K562 (cell line): Measurements from ENCODE around the gene TFPI. TPM values are rescaled to one million over a fixed set of nuclear protein-coding genes. Genes with fewer than 3 reads are reported as not detected.

Experiments
- CC2D1A ChIP-seq: fragments of 450-650 bp; IDR thresholded peaks from 2 replicates; pipeline ENCODE4 v1.6.1; 2017; ENCODE audit warnings: mild to moderate bottlenecking
- CREB1 ChIP-seq, 2 experiments: sonication (generic) in 1 of 2; formaldehyde crosslinking in 1 of 2; IDR thresholded peaks; 2 replicates each; pipeline versions ENCODE4 v1.6.1 to v1.8.0; 2012 to 2022; ENCODE audit warnings: inconsistent platforms in 1 of 2, mild to moderate bottlenecking in 1 of 2, missing genetic modification reagents in 1 of 2, moderate library complexity in 1 of 2
- DMBX1 ChIP-seq: fragments of 250-450 bp; sonication (Bioruptor Pico); IDR thresholded peaks from 2 replicates; pipeline ENCODE4 v1.8.0; 2022; ENCODE audit warnings: inconsistent platforms, mild to moderate bottlenecking, moderate library complexity, borderline replicate concordance
- E2F6 ChIP-seq, 2 experiments: IDR thresholded peaks; 2 replicates each; pipeline ENCODE4 v1.6.1; 2011; ENCODE audit warnings: borderline replicate concordance in 1 of 2, control low read depth in 1 of 2, low read depth in 1 of 2, low read length in 1 of 2, mild to moderate bottlenecking in 1 of 2, mixed read lengths in 1 of 2, moderate library complexity in 1 of 2; ENCODE audit not compliant: insufficient read depth in 1 of 2, insufficient read length in 1 of 2, poor library complexity in 1 of 2, severe bottlenecking in 1 of 2; ENCODE audit errors: extremely low read depth in 1 of 2
- JUND ChIP-seq, 2 experiments: IDR thresholded peaks; 2 replicates in 1 of 2; 3 replicates in 1 of 2; pipeline ENCODE4 v1.6.1; 2011; ENCODE audit warnings: borderline replicate concordance in 2 of 2, low read depth in 2 of 2, low read length in 2 of 2, improper control_type of control experiment in 1 of 2, missing biosample characterization in 1 of 2, missing genetic modification characterization in 1 of 2, missing genetic modification reagents in 1 of 2
- NFYB ChIP-seq: IDR thresholded peaks from 2 replicates; pipeline ENCODE4 v1.6.1; 2011; ENCODE audit warnings: mild to moderate bottlenecking, moderate library complexity; ENCODE audit not compliant: insufficient read length; ENCODE audit errors: extremely low read depth
- PATZ1 ChIP-seq: fragments of 250-450 bp; sonication (Bioruptor Pico); IDR thresholded peaks from 2 replicates; pipeline ENCODE4 v1.5.0; 2020; ENCODE audit warnings: mild to moderate bottlenecking, borderline replicate concordance
- POLR2G ChIP-seq: fragments of 200-400 bp; formaldehyde crosslinking; IDR thresholded peaks from 2 replicates; pipeline ENCODE4 v1.6.1; 2017; ENCODE audit warnings: low read depth, mild to moderate bottlenecking, antibody characterized with exemption, low read length, moderate library complexity
- RBM14 ChIP-seq: fragments of 200-400 bp; formaldehyde crosslinking; IDR thresholded peaks from 2 replicates; pipeline ENCODE4 v1.6.1; 2018; ENCODE audit warnings: low read depth, mild to moderate bottlenecking, low read length, moderate library complexity, borderline replicate concordance; ENCODE audit not compliant: insufficient read depth
- SMARCE1 ChIP-seq: fragments of 450-650 bp; IDR thresholded peaks from 2 replicates; pipeline ENCODE4 v1.7.1; 2016; ENCODE audit warnings: mild to moderate bottlenecking
- SPI1 ChIP-seq: IDR thresholded peaks from 2 replicates; pipeline ENCODE4 v1.6.1; 2011; ENCODE audit warnings: low read depth, low read length, control low read depth, borderline replicate concordance
- STAT5A ChIP-seq: IDR thresholded peaks from 2 replicates; pipeline ENCODE4 v1.6.1; 2012; ENCODE audit warnings: low read length, inconsistent platforms, borderline replicate concordance
- TAL1 ChIP-seq: fragments of 450-650 bp; IDR thresholded peaks from 2 replicates; pipeline ENCODE4 v1.6.1; 2016; ENCODE audit warnings: mild to moderate bottlenecking
- ZNF175 ChIP-seq: fragments of 200-800 bp; sonication (Bioruptor generic); IDR thresholded peaks from 2 replicates; pipeline ENCODE4 v1.6.1; 2016; ENCODE audit warnings: low read depth, mild to moderate bottlenecking, missing genetic modification characterization, missing compliant biosample characterization
- ZNF507 ChIP-seq: conservative IDR thresholded peaks from 2 replicates; pipeline ENCODE4 v1.6.1; 2017; ENCODE audit warnings: missing genetic modification characterization, missing compliant biosample characterization
- ZNF592 ChIP-seq: fragments of 450-650 bp; IDR thresholded peaks from 2 replicates; pipeline ENCODE4 v1.6.1; 2017; ENCODE audit warnings: antibody characterized with exemption, mild to moderate bottlenecking
- polyA plus RNA-seq, 8 experiments: library from polyadenylated mRNA; depleted of rRNA in 4 of 8; stranded (reverse) in 5 of 8; unstranded in 3 of 8; fragments of >200 nt; fragmentation: Nextera tagmentation in 2 of 8; fragmentation: Illumina TruSeq in 1 of 8; extraction: Ambion mirVana in 2 of 8; extraction: Trizol in 1 of 8; gene quantifications; 2 replicates each; pipeline versions ENCODE4 v1.2.1 to v1.2.3, GENCODE V29; 2011 to 2014; ENCODE audit warnings: inconsistent platforms in 1 of 8, missing spikeins in 1 of 8
- total RNA-seq, 7 experiments: library from RNA; depleted of rRNA in 6 of 7; stranded (reverse); fragments of >200 nt in 6 of 7; fragmentation: Illumina TruSeq in 2 of 7; extraction: Trizol in 2 of 7; gene quantifications; 2 replicates each; pipeline versions ENCODE4 v1.2.1 to v1.2.3, GENCODE V29; 2011 to 2021; ENCODE audit warnings: low replicate concordance in 1 of 7
- TF ChIP-seq, protein P1 (sequence below): fragments of 450-650 bp; IDR thresholded peaks from 2 replicates; pipeline ENCODE4 v1.6.1; 2016

TFPI gene
- total and polyA plus RNA-seq, 9 of the 15 experiments (the other 6 are each of a cell fraction or from before 2014, with no cell fraction given), result 53.5 to 219 (median 100) TPM

- TF ChIP-seq CREB1 (IDR thresholded peaks at IDR 0.05), result no peak
- no peak for TF ChIP-seq CREB1 (CRISPR knock-in tag; IDR thresholded peaks at IDR 0.05)
- no peak for TF ChIP-seq E2F6 (IDR thresholded peaks at IDR 0.05; ENCODE audit: borderline replicate concordance in 1 of 2, extremely low read depth in 1 of 2, insufficient read depth in 1 of 2, insufficient read length in 1 of 2, low read depth in 1 of 2, low read length in 1 of 2, poor library complexity in 1 of 2, severe bottlenecking in 1 of 2)
- no peak for TF ChIP-seq TAL1
- TF ChIP-seq DMBX1 (CRISPR knock-in tag), result peak; percentile 46; the same call in 1 of the 2 replicates
- TF ChIP-seq PATZ1 (CRISPR knock-in tag), result no peak
- TF ChIP-seq NFYB, result no peak
- TF ChIP-seq STAT5A, result peak; percentile 34; the same call in 1 of the 2 replicates
- TF ChIP-seq ZNF592, result peak; percentile 78
- TF ChIP-seq, protein P1, sequence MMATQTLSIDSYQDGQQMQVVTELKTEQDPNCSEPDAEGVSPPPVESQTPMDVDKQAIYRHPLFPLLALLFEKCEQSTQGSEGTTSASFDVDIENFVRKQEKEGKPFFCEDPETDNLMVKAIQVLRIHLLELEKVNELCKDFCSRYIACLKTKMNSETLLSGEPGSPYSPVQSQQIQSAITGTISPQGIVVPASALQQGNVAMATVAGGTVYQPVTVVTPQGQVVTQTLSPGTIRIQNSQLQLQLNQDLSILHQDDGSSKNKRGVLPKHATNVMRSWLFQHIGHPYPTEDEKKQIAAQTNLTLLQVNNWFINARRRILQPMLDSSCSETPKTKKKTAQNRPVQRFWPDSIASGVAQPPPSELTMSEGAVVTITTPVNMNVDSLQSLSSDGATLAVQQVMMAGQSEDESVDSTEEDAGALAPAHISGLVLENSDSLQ, result peak; percentile 57
- peak; percentile 83 for TF ChIP-seq SPI1
- TF ChIP-seq ZNF175 (CRISPR knock-in tag), result 0 out of 2 replicates have a peak, but pooled peaks have one; percentile 30
- TF ChIP-seq CC2D1A, result peak; percentile 78; the same call in 1 of the 2 replicates
- TF ChIP-seq ZNF507, result no peak
- peak; percentile 87 for TF ChIP-seq SMARCE1
- peak; percentile 96 for TF ChIP-seq JUND (IDR thresholded peaks at IDR 0.05; ENCODE audit: borderline replicate concordance, low read depth, low read length)
- TF ChIP-seq JUND (tag; IDR thresholded peaks at IDR 0.05; ENCODE audit: borderline replicate concordance, low read depth, low read length), result peak; percentile 96; the same call in 2 of the 3 replicates
- no peak for TF ChIP-seq RBM14
- 0 out of 2 replicates have a peak, but pooled peaks have one; percentile 15 for TF ChIP-seq POLR2G
Observed at GRCh38 chr2:187547353-187547979, 6.8 kb downstream of the TFPI start (continued).
